Activated B cell treated with CpG ODN at 0.5 μM for 24 hours (primary cell): ENCODE results near the gene YY2. TPM values are rescaled to one million over a fixed set of nuclear protein-coding genes. Genes with fewer than 3 reads are reported as not detected.

Experiments
- ATAC-seq: fragments of 200-7000 bp; cut with Tn5 transposase; one replicate; pipeline ENCODE4 v1.10.0; 2021; ENCODE audit warnings: low read depth, mild to moderate bottlenecking, moderate library complexity
- CTCF ChIA-PET: fragments of 350-600 bp; sonication (Branson Sonifier 250); formaldehyde crosslinking; loops from one replicate; lab custom pipeline; 2021; ENCODE audit warnings: antibody characterized with exemption; lab: Charles Lee
- POLR2A ChIA-PET: fragments of 350-600 bp; sonication (Branson Sonifier 250); formaldehyde crosslinking; loops from one replicate; lab custom pipeline; 2021; ENCODE audit warnings: antibody characterized with exemption; lab: Charles Lee
- DNase-seq: peaks from one replicate; pipeline ENCODE4 v3.0.0; 2022
- H3K27ac Mint-ChIP-seq: one replicate; pipeline ENCODE4 v1.8.0; 2020; ENCODE audit warnings: mixed read lengths
- H3K27me3 Mint-ChIP-seq: one replicate; pipeline ENCODE4 v1.8.0; 2021; ENCODE audit warnings: mixed read lengths
- H3K36me3 Mint-ChIP-seq: one replicate; pipeline ENCODE4 v1.8.0; 2021; ENCODE audit warnings: low read depth, mixed read lengths
- H3K4me1 Mint-ChIP-seq: one replicate; pipeline ENCODE4 v1.8.0; 2021; ENCODE audit warnings: mixed read lengths
- H3K4me3 Mint-ChIP-seq: one replicate; pipeline ENCODE4 v1.8.0; 2020; ENCODE audit warnings: mild to moderate bottlenecking, mixed read lengths
- H3K9me3 Mint-ChIP-seq: one replicate; pipeline ENCODE4 v1.8.0; 2020; ENCODE audit warnings: mixed read lengths
- intact Hi-C: fragments of 100-400 bp; cut with micrococcal nuclease; formaldehyde crosslinking; loops from one replicate; pipeline ENCODE4 v1.15.1; 2024
- total RNA-seq: library from RNA; stranded (reverse); gene quantifications from 2 replicates; pipeline ENCODE4 v1.2.3, GENCODE V29; 2022
- TF ChIP-seq, protein P1 (sequence below): fragments of 200-600 bp; IDR thresholded peaks from one replicate; pipeline ENCODE4 v1.8.0; 2022; ENCODE audit warnings: antibody characterized with exemption, mild to moderate bottlenecking

The YY2 gene
- total RNA-seq, 1 donor from 2014 or later = 2.3 TPM

DNA sequence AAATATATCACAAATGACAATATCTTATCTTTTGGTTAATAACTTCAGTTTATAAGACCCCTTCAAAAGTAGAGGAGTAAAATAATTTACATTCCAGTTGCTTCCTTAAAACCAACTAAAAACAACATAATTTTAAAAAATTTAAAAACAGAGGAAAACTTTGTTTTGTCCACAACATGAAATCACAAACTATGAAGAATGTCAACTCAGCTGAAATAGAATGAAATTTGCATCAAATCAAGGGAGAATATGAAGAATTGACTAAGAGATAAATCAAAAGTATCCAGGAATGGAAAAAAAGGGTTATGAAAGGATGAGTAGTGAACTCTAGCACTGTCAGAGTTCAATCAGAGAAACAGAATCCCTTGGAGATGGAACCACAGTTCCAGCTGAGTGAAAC lies 2.2 kb upstream of the YY2 start:
- Mint-ChIP-seq H3K27me3 (no peaks in the 10 kb centered on the region), H3K9me3 (no peaks in the 10 kb centered on the region), H3K4me1 (no peaks in the 10 kb centered on the region), H3K4me3 (no peak overlapping the region), H3K36me3 (peaks cover 44% of the 10 kb centered on the region), H3K27ac (no peak overlapping the region)
- ChIA-PET POLR2A (no interaction called here), CTCF (no interaction called here)
- no peak for ATAC-seq
- DNase-seq = no peak
- TF ChIP-seq, protein P1, sequence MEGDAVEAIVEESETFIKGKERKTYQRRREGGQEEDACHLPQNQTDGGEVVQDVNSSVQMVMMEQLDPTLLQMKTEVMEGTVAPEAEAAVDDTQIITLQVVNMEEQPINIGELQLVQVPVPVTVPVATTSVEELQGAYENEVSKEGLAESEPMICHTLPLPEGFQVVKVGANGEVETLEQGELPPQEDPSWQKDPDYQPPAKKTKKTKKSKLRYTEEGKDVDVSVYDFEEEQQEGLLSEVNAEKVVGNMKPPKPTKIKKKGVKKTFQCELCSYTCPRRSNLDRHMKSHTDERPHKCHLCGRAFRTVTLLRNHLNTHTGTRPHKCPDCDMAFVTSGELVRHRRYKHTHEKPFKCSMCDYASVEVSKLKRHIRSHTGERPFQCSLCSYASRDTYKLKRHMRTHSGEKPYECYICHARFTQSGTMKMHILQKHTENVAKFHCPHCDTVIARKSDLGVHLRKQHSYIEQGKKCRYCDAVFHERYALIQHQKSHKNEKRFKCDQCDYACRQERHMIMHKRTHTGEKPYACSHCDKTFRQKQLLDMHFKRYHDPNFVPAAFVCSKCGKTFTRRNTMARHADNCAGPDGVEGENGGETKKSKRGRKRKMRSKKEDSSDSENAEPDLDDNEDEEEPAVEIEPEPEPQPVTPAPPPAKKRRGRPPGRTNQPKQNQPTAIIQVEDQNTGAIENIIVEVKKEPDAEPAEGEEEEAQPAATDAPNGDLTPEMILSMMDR = no peak
- intact Hi-C loops = no loop called here

DNA sequence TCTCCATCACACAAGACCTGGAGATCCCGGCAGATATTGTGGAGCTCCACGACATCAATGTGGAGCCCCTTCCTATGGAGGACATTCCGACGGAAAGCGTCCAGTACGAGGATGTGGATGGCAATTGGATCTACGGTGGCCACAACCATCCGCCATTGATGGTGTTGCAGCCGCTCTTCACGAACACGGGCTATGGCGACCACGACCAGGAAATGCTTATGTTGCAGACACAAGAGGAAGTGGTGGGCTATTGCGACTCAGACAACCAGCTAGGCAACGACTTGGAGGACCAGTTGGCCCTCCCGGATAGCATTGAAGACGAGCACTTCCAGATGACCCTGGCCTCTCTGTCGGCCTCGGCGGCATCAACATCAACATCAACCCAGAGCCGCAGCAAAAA lies 717 bp downstream of the YY2 start:
- H3K27ac Mint-ChIP-seq = no peak overlapping the region
- CTCF ChIA-PET = no interaction called here
- H3K36me3 Mint-ChIP-seq = peaks cover 40% of the 10 kb centered on the region
- DNase-seq = no peak
- TF ChIP-seq, protein P1 = no peak
- H3K4me1 Mint-ChIP-seq = no peaks in the 10 kb centered on the region
- H3K9me3 Mint-ChIP-seq = no peaks in the 10 kb centered on the region
- POLR2A ChIA-PET = no interaction called here
- intact Hi-C loops = no loop called here
- H3K27me3 Mint-ChIP-seq = no peaks in the 10 kb centered on the region
- H3K4me3 Mint-ChIP-seq = no peak overlapping the region
- no peak for ATAC-seq

DNA sequence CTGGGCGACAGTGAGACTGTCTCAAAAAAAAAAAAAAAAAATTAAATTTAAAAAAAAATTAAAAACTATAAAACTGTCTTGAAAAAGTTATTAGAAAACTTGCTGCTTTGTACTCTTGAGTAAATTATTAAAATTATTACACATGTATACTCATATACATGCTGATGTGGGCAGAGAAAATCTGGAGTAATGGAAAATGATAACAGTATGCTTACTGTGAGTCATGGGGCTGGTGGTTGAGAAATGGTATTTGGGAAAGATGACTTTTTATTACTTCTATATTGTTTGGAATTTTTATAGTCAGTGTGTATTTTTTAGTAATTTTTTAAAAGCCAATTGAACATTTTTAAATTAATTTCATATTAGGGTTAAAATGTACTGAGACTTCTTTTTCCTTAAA lies 7.5 kb downstream of the YY2 start:
- intact Hi-C loops = no loop called here
- H3K4me3 Mint-ChIP-seq = no peak overlapping the region
- H3K9me3 Mint-ChIP-seq = no peaks in the 10 kb centered on the region
- H3K27me3 Mint-ChIP-seq = no peaks in the 10 kb centered on the region
- DNase-seq = no peak
- no peaks in the 10 kb centered on the region for H3K4me1 Mint-ChIP-seq
- TF ChIP-seq, protein P1 = no peak
- POLR2A ChIA-PET = no interaction called here
- peaks cover 3% of the 10 kb centered on the region for H3K36me3 Mint-ChIP-seq
- ATAC-seq = no peak
- CTCF ChIA-PET = no interaction called here
- H3K27ac Mint-ChIP-seq = no peak overlapping the region

DNA sequence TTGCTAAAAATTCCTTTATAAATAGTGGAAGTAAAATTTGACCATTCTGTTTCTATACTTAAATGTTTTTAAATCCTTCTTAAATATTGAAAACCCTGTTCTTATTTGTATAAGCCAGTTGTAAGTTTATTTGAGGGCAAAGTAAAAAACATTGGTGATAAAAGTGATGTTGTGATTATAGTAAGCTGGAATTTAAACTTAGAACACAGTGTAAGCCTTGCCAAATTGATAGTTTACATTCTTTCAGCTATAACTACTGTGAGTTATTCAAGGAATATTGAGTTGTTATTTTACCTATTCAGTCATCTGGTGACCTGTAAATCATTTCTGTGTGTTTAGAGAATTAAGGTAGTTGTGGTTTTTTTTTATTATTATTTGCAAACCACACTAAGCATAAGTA lies 9.6 kb downstream of the YY2 start:
- no peak overlapping the region for H3K4me3 Mint-ChIP-seq
- H3K4me1 Mint-ChIP-seq = no peaks in the 10 kb centered on the region
- H3K36me3 Mint-ChIP-seq = peaks cover 6% of the 10 kb centered on the region
- H3K27ac Mint-ChIP-seq = no peak overlapping the region
- ChIA-PET CTCF (no interaction called here), POLR2A (no interaction called here)
- TF ChIP-seq, protein P1 = no peak
- intact Hi-C loops = no loop called here
- DNase-seq (no peak), ATAC-seq (no peak)
- no peaks in the 10 kb centered on the region for H3K9me3 Mint-ChIP-seq
- no peaks in the 10 kb centered on the region for H3K27me3 Mint-ChIP-seq

DNA sequence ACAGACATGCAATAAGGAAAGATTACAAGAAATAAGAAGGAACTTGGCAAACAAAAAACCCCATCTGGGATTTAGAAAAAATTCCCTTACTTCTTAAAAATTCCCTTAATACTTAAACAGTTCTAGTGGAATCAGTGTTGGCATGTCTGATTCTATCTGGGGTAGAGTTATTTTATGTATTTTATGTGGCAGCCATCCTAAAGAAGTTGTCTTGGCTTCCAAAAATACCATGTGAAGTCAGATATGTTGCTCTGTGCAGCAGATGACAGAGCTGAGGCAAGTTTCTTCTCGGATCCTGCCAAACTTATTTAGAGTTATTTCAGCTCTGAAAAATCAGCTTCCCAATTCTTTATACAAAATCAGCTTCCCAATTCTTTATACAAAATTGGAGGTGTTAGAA lies 14.7 kb downstream of the YY2 start:
- intact Hi-C loops = no loop called here
- ATAC-seq = no peak

More for the DNA sequence above, 14.7 kb downstream of the YY2 start:
- H3K4me1 Mint-ChIP-seq = no peaks in the 10 kb centered on the region
- H3K27me3 Mint-ChIP-seq = no peaks in the 10 kb centered on the region
- H3K4me3 Mint-ChIP-seq = no peak overlapping the region
- DNase-seq = no peak
- no peak overlapping the region for H3K27ac Mint-ChIP-seq
- CTCF ChIA-PET = no interaction called here
- POLR2A ChIA-PET = no interaction called here
- no peaks in the 10 kb centered on the region for H3K9me3 Mint-ChIP-seq
- TF ChIP-seq, protein P1 = no peak
- H3K36me3 Mint-ChIP-seq = peaks cover 14% of the 10 kb centered on the region
